HepG2 (cell line): Measurements from ENCODE around the gene ZNF670. TPM values are rescaled to one million over a fixed set of nuclear protein-coding genes. Genes with fewer than 3 reads are reported as not detected.

Experiments
- BHLHE40 ChIP-seq: IDR thresholded peaks from 2 replicates; pipeline ENCODE4 v1.6.1; 2011; ENCODE audit warnings: low read length, improper control_type of control experiment
- FOSL1 ChIP-seq: sonication (generic); formaldehyde crosslinking; IDR thresholded peaks from 2 replicates; pipeline ENCODE4 v1.9.0; 2021; ENCODE audit warnings: missing genetic modification reagents, borderline replicate concordance
- IKZF4 ChIP-seq: sonication (generic); formaldehyde crosslinking; IDR thresholded peaks from 2 replicates; pipeline ENCODE4 v1.5.1; 2020; ENCODE audit warnings: borderline replicate concordance, mild to moderate bottlenecking, low read depth, missing genetic modification reagents; ENCODE audit errors: not compliant biosample characterization
- MTF2 ChIP-seq: sonication (generic); formaldehyde crosslinking; IDR thresholded peaks from 2 replicates; pipeline ENCODE4 v1.5.0; 2020; ENCODE audit warnings: missing genetic modification reagents, borderline replicate concordance
- SIX1 ChIP-seq: sonication (generic); formaldehyde crosslinking; IDR thresholded peaks from 2 replicates; pipeline ENCODE4 v1.4.0; 2020; ENCODE audit warnings: missing genetic modification reagents, borderline replicate concordance
- ZNF20 ChIP-seq: sonication (generic); formaldehyde crosslinking; IDR thresholded peaks from 2 replicates; pipeline ENCODE4 v1.4.0; 2020; ENCODE audit warnings: mild to moderate bottlenecking, moderate library complexity, missing genetic modification reagents
- ZNF260 ChIP-seq: sonication (generic); formaldehyde crosslinking; IDR thresholded peaks from 2 replicates; pipeline ENCODE4 v1.4.0; 2020; ENCODE audit warnings: missing genetic modification reagents, low read depth, mild to moderate bottlenecking, borderline replicate concordance
- ZNF34 ChIP-seq: sonication (generic); formaldehyde crosslinking; IDR thresholded peaks from 2 replicates; pipeline ENCODE4 v1.4.0; 2020; ENCODE audit warnings: mild to moderate bottlenecking, missing genetic modification reagents, borderline replicate concordance
- ZNF644 ChIP-seq: IDR thresholded peaks from 2 replicates; pipeline ENCODE4 v1.6.1; 2016; ENCODE audit warnings: low read depth
- polyA plus RNA-seq, 8 experiments: library from polyadenylated mRNA; depleted of rRNA in 3 of 8; stranded (reverse) in 7 of 8; unstranded in 1 of 8; fragments of >200 nt; fragmentation: Illumina TruSeq in 4 of 8; extraction: Trizol in 4 of 8; gene quantifications; 2 replicates each; pipeline versions ENCODE4 v1.2.1 to v1.2.3, GENCODE V29; 2011 to 2016; ENCODE audit warnings: low read depth in 4 of 8, missing spikeins in 1 of 8, mixed read lengths in 1 of 8; ENCODE audit not compliant: insufficient read depth in 1 of 8
- total RNA-seq, 5 experiments: library from RNA; depleted of rRNA; stranded (reverse); fragments of >200 nt; fragmentation: Illumina TruSeq; extraction: Trizol; gene quantifications; 2 replicates each; pipeline ENCODE4 v1.2.3, GENCODE V29; 2016; ENCODE audit warnings: low read depth in 1 of 5
- TF ChIP-seq, protein P1 (sequence below), 2 experiments: IDR thresholded peaks; 2 replicates each; pipeline ENCODE4 v1.6.1; 2011 to 2012; ENCODE audit warnings: low read length in 2 of 2, borderline replicate concordance in 1 of 2, low read depth in 1 of 2, mild to moderate bottlenecking in 1 of 2, moderate library complexity in 1 of 2
- TF ChIP-seq, protein P2 (sequence below): sonication (generic); formaldehyde crosslinking; IDR thresholded peaks from 2 replicates; pipeline ENCODE4 v1.5.0; 2020; ENCODE audit warnings: mild to moderate bottlenecking, missing genetic modification reagents
- TF ChIP-seq, protein P3 (sequence below): sonication (generic); formaldehyde crosslinking; IDR thresholded peaks from 2 replicates; pipeline ENCODE4 v1.4.0; 2020; ENCODE audit warnings: missing genetic modification reagents, low read depth, mild to moderate bottlenecking, borderline replicate concordance
- TF ChIP-seq, protein P4 (sequence below): sonication (generic); formaldehyde crosslinking; IDR thresholded peaks from 2 replicates; pipeline ENCODE4 v1.8.0; 2022; ENCODE audit warnings: missing genetic modification reagents, low read depth, mild to moderate bottlenecking, borderline replicate concordance
- TF ChIP-seq, protein P5 (sequence below): IDR thresholded peaks from 2 replicates; pipeline ENCODE4 v1.6.1; 2016; ENCODE audit warnings: mild to moderate bottlenecking
- TF ChIP-seq, protein P6 (sequence below): sonication (generic); formaldehyde crosslinking; IDR thresholded peaks from 2 replicates; pipeline ENCODE4 v1.5.0; 2020; ENCODE audit warnings: missing genetic modification reagents
- TF ChIP-seq, protein P7 (sequence below): sonication (generic); formaldehyde crosslinking; IDR thresholded peaks from 2 replicates; pipeline ENCODE4 v1.4.0; 2020; ENCODE audit warnings: mild to moderate bottlenecking, low read depth, missing genetic modification reagents

The ZNF670 gene
- total and polyA plus RNA-seq, 2 of the 13 experiments (the other 11 are each of a cell fraction or from before 2014, with no cell fraction given), result 4.2 to 10.9 TPM

DNA sequence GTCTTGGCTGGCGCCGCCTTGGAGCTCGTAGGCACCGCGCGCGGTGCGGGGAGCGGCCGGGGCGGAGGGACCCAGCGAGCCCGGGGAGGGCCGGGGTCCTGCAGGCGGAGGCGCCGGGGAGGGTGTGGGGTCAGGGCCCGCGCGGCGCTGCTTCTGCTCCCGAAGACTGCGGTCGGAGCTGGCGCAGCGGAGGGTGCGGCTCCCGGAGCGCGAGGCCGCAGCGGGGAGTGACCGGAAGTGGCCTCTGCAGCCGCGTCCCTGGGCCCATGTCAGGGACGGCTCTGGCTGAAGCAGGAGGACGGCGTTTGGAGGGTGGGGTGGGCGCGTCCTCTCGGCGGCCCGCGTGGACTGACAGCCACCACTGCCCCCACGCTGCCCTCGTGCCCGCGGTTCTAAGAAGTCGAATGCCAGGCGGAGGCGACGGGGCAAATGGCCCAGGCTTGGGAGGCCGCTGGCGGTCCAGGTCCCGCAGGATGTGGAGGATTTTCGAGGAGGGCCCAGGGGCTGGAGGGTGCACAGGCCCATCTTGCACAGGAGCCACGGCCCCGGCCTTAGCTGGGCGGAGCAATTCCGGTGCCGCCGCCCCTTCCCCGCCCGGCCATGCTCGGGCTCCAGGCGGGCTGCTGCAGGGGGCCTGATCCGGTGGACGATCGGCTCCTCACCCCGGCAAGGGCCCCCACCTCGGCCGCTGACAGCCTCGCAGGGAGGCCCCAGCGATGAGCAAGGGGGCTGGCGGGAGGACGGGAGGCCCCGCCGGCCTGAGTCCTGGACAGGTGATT lies 33.3 kb upstream of the ZNF670 start (continued):
- TF ChIP-seq BHLHE40 (peak; percentile 41; the same call in 1 of the 2 replicates), ZNF644 (no peak), FOSL1 (CRISPR knock-in tag) (no peak), IKZF4 (CRISPR knock-in tag) (peak; percentile 68), ZNF34 (CRISPR knock-in tag) (0 out of 2 replicates have a peak, but pooled peaks have one; percentile 46), MTF2 (CRISPR knock-in tag) (no peak), SIX1 (CRISPR knock-in tag) (no peak), ZNF20 (CRISPR knock-in tag) (0 out of 2 replicates have a peak, but pooled peaks have one; percentile 61), ZNF260 (CRISPR knock-in tag) (no peak)
- TF ChIP-seq, protein P1, sequence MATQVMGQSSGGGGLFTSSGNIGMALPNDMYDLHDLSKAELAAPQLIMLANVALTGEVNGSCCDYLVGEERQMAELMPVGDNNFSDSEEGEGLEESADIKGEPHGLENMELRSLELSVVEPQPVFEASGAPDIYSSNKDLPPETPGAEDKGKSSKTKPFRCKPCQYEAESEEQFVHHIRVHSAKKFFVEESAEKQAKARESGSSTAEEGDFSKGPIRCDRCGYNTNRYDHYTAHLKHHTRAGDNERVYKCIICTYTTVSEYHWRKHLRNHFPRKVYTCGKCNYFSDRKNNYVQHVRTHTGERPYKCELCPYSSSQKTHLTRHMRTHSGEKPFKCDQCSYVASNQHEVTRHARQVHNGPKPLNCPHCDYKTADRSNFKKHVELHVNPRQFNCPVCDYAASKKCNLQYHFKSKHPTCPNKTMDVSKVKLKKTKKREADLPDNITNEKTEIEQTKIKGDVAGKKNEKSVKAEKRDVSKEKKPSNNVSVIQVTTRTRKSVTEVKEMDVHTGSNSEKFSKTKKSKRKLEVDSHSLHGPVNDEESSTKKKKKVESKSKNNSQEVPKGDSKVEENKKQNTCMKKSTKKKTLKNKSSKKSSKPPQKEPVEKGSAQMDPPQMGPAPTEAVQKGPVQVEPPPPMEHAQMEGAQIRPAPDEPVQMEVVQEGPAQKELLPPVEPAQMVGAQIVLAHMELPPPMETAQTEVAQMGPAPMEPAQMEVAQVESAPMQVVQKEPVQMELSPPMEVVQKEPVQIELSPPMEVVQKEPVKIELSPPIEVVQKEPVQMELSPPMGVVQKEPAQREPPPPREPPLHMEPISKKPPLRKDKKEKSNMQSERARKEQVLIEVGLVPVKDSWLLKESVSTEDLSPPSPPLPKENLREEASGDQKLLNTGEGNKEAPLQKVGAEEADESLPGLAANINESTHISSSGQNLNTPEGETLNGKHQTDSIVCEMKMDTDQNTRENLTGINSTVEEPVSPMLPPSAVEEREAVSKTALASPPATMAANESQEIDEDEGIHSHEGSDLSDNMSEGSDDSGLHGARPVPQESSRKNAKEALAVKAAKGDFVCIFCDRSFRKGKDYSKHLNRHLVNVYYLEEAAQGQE (IDR thresholded peaks at IDR 0.05; ENCODE audit: borderline replicate concordance in 1 of 2, low read depth in 1 of 2, low read length in 2 of 2), result peak in 1 of 2 experiments; percentile 11; a peak in 1 of 4 replicates
- TF ChIP-seq, protein P2, sequence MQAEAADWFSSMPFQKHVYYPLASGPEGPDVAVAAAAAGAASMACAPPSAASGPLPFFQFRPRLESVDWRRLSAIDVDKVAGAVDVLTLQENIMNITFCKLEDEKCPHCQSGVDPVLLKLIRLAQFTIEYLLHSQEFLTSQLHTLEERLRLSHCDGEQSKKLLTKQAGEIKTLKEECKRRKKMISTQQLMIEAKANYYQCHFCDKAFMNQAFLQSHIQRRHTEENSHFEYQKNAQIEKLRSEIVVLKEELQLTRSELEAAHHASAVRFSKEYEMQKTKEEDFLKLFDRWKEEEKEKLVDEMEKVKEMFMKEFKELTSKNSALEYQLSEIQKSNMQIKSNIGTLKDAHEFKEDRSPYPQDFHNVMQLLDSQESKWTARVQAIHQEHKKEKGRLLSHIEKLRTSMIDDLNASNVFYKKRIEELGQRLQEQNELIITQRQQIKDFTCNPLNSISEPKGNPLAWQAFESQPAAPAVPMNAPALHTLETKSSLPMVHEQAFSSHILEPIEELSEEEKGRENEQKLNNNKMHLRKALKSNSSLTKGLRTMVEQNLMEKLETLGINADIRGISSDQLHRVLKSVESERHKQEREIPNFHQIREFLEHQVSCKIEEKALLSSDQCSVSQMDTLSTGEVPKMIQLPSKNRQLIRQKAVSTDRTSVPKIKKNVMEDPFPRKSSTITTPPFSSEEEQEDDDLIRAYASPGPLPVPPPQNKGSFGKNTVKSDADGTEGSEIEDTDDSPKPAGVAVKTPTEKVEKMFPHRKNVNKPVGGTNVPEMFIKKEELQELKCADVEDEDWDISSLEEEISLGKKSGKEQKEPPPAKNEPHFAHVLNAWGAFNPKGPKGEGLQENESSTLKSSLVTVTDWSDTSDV (CRISPR knock-in tag), result peak; percentile 75; the same call in 1 of the 2 replicates
- TF ChIP-seq, protein P3, sequence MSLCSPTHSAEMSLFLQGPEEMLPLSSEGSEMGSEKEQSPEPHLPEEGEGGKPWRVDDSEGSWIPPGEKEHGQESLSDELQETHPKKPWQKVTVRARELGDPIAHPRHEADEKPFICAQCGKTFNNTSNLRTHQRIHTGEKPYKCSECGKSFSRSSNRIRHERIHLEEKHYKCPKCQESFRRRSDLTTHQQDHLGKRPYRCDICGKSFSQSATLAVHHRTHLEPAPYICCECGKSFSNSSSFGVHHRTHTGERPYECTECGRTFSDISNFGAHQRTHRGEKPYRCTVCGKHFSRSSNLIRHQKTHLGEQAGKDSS (CRISPR knock-in tag), result peak; percentile 67; the same call in 1 of the 2 replicates
- TF ChIP-seq, protein P4, sequence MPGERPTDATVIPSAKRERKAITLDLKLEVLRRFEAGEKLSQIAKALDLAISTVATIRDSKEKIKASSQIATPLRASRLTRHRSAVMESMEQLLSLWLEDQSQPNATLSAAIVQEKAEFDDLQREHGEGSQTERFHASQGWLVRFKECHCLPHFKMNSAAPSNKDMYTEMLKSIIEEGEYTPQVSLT (CRISPR knock-in tag), result no peak; the same call in 1 of the 2 replicates
- TF ChIP-seq, protein P5, sequence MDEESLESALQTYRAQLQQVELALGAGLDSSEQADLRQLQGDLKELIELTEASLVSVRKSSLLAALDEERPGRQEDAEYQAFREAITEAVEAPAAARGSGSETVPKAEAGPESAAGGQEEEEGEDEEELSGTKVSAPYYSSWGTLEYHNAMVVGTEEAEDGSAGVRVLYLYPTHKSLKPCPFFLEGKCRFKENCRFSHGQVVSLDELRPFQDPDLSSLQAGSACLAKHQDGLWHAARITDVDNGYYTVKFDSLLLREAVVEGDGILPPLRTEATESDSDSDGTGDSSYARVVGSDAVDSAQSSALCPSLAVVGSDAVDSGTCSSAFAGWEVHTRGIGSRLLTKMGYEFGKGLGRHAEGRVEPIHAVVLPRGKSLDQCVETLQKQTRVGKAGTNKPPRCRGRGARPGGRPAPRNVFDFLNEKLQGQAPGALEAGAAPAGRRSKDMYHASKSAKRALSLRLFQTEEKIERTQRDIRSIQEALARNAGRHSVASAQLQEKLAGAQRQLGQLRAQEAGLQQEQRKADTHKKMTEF, result peak; percentile 92
- TF ChIP-seq, protein P6, sequence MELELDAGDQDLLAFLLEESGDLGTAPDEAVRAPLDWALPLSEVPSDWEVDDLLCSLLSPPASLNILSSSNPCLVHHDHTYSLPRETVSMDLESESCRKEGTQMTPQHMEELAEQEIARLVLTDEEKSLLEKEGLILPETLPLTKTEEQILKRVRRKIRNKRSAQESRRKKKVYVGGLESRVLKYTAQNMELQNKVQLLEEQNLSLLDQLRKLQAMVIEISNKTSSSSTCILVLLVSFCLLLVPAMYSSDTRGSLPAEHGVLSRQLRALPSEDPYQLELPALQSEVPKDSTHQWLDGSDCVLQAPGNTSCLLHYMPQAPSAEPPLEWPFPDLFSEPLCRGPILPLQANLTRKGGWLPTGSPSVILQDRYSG (CRISPR knock-in tag), result no peak
- TF ChIP-seq, protein P7, sequence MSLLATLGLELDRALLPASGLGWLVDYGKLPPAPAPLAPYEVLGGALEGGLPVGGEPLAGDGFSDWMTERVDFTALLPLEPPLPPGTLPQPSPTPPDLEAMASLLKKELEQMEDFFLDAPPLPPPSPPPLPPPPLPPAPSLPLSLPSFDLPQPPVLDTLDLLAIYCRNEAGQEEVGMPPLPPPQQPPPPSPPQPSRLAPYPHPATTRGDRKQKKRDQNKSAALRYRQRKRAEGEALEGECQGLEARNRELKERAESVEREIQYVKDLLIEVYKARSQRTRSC (CRISPR knock-in tag), result 0 out of 2 replicates have a peak, but pooled peaks have one; percentile 51
